Testis (tissue), 2 donors: ENCODE data around the gene LAMA5.

Experiments used
- CTCF ChIP-seq, 3 experiments: fragments of 450-650 bp in 2 of 3; fragments of 200-600 bp in 1 of 3; sonication (generic) in 1 of 3; IDR thresholded peaks; one replicate each; pipeline ENCODE4 v1.5.1; 2016 to 2019; ENCODE audit warnings: antibody characterized with exemption in 3 of 3, mild to moderate bottlenecking in 2 of 3, moderate library complexity in 1 of 3
- POLR2A ChIP-seq: fragments of 450-650 bp; IDR thresholded peaks from one replicate; pipeline ENCODE4 v1.6.1; 2017; ENCODE audit warnings: antibody characterized with exemption, mild to moderate bottlenecking, moderate library complexity

- TF ChIP-seq CTCF (IDR thresholded peaks at IDR 0.05), result no peak
- no peak for TF ChIP-seq POLR2A
Measured at GRCh38 chr20:62415354-62416111, 48.4 kb upstream of the LAMA5 start.
